Hepatocyte (in vitro differentiated cells): ENCODE measurements around the gene MAD2L1.

Experiments
- CTCF ChIP-seq: fragments of 200-600 bp; sonication (generic); IDR thresholded peaks from 2 replicates; pipeline ENCODE4 v1.5.1; 2016; ENCODE audit warnings: antibody characterized with exemption, mild to moderate bottlenecking; ENCODE audit not compliant: poor library complexity
- EZH2 ChIP-seq: fragments of 200-600 bp; sonication (generic); IDR thresholded peaks from 2 replicates; pipeline ENCODE4 v1.6.1; 2016; ENCODE audit warnings: antibody characterized with exemption, mild to moderate bottlenecking, borderline replicate concordance

- TF ChIP-seq EZH2 (no peak), CTCF (no peak)
These were observed 45.1 kb upstream of the MAD2L1 start for GRCh38 chr4:120111745-120112144.
